DMS114 treated with DMSO at 0.1 percent for 48 hours (cell line): Measurements from ENCODE around the gene DNM3.
"Not testable (repeated sequence)": the region's sequence is repeated elsewhere in the genome, so short reads cannot be mapped to it uniquely, and the experiment has no call there.

Experiments
- DNase-seq: peaks from one replicate; lab custom pipeline; 2025; ENCODE audit not compliant: unreplicated experiment; lab: John Stamatoyannopoulos, UW

Gene DNM3

GRCh38 chr1:172345077-172345476, 503.8 kb downstream of the DNM3 start:
- no peak for DNase-seq

DNA sequence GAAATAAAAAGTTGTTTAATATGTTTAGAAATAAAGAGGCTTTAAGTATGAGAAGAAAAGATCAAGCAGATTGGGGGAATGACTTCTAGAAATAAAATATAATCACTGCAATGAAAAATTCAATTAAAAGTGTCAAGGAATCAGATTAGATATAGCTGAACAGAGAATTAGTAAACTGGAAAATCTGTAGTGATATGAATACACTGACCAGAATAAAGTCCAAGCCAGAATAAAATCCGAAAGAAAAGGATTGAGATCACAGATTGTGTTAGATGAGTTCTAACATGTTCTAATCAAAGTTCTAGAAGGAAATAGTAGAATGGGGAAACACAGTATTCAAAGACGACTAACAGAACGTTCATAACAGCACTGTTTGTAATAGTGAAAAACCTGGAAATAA, 506.1 kb downstream of the DNM3 start:
- DNase-seq, result no peak

- peak; percentile 72 for DNase-seq
These were observed 509.6 kb downstream of the DNM3 start for GRCh38 chr1:172350856-172351255.

- DNase-seq, result no peak
These were observed 510.0 kb downstream of the DNM3 start for GRCh38 chr1:172351346-172351745.

GRCh38 chr1:172351754-172352161, 510.5 kb downstream of the DNM3 start:
- peak; percentile 93 for DNase-seq

DNA sequence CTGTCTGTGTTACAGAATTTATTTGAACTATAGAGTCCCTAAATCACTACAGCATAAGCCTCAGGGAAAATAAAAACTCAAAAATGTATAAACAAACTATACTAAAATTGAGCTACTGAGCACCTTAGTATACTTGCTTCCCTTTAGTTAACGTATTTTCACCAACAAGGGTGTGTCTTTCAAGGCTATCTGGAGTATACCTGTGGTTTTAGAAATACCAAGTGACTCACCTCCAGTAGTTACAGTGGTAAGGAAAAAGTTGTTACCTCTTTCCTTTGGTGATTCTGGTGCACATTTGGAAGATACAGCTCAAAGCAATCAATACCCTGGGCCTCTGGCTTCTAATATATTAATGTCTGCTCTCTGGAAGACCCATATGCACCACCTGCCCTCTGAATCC, 511.1 kb downstream of the DNM3 start:
- DNase-seq, result no peak

- DNase-seq, result no peak
These were observed 513.3 kb downstream of the DNM3 start for GRCh38 chr1:172354291-172355274.

DNA sequence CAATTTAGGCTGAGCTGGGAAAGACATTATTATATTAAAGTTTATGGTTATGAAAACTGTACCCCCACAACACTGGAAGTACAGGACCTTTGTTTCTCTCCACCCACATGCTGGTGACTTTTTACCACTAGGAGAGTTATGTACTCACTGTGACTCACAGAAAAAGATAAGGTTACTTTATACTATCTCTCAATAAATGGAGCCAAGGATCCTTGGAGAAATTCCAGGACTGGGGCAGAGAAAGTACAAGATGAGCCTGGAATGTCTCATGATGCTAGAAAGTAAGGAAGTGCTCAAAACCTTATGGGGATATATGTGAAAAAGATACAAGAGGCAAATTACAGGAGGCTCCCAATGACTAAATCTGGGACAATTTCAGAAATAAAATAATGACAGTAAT, 515.3 kb downstream of the DNM3 start:
- DNase-seq, result peak; percentile 69

GRCh38 chr1:172357753-172358385, 516.6 kb downstream of the DNM3 start:
- no peak for DNase-seq

- DNase-seq, result peak; percentile 91
These were observed 518.2 kb downstream of the DNM3 start for GRCh38 chr1:172359491-172359999.

DNA sequence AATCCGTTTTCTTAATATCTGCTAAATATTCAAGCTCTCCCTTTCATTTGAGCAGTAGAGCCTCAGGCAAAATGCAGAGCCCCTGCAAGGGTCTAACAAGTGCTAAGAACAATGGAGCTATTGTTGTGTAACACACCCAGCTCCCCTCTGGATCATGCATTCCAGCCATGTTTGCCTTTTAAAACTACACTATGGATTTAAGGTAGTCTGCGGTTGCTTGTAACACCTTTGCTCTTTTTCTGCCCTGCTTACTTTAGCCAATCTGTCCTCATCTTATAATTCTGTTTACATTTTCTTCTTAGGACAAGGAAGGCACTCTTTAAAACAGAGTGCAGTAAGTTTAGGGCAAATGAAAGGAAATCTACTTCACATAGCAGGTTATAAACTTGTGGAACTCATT, 519.2 kb downstream of the DNM3 start:
- DNase-seq, result no peak

DNA sequence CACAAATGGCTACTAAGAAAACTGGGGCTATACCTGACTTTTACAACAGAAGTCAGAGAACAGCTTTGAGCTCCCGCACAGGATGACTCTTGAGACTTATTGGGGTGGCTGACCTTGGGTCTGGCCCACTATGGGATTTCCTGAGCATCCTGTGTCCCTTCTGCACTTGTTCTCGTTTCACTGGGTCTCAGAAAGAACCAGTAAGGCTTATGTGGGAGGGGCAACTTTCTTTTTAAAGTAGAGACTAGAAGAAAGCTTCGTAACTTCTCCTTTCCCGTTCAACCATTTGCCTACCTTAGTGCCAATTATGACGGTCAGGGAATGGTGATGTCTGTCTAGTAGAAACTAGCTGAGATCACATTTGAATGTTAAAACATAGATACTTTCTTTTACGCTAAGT, 519.7 kb downstream of the DNM3 start:
- DNase-seq, result no peak

DNA sequence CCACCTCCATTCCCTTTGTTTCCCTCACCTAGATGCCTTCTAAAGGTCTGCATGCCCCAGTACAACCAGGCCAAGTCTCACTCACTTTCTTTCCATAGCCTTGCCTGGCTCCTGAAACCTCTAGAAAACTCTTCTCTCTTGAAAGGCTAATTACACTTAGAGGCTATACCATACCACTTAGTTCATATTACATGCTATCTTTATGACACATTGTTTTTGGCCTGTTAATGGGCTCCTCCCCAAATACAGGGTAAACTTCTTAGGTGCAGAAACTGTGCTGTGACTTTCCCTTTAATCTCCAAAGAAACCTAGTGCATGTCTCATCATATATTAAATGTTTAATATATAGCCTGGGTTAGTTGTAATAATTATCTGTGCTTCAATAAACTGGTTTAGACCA, 522.6 kb downstream of the DNM3 start:
- DNase-seq, result no peak

GRCh38 chr1:172371646-172372045, 530.3 kb downstream of the DNM3 start:
- not testable (repeated sequence) for DNase-seq

DNA sequence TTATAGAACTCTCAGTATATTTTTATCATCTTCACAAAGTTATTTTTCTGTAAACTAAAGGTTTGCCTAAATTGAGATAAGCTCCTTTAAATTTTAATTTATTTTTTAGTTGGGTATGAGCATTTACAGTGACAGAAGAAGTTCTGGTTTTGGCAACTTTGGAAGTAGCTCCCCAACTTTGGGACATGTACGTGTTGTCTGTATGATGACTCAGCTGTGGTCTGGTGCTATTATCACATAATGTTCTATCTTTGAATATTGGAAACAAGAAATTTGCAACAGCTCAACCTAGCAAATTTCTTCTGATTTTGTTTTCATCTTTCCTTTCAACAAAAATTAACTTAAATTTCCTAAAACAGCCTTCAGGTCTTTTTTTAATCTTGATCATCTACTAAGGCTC, 532.6 kb downstream of the DNM3 start:
- DNase-seq, result no peak

GRCh38 chr1:172375211-172375631, 533.9 kb downstream of the DNM3 start:
- no peak for DNase-seq

- no peak for DNase-seq
These were observed 535.1 kb downstream of the DNM3 start for GRCh38 chr1:172376431-172376830.

DNA sequence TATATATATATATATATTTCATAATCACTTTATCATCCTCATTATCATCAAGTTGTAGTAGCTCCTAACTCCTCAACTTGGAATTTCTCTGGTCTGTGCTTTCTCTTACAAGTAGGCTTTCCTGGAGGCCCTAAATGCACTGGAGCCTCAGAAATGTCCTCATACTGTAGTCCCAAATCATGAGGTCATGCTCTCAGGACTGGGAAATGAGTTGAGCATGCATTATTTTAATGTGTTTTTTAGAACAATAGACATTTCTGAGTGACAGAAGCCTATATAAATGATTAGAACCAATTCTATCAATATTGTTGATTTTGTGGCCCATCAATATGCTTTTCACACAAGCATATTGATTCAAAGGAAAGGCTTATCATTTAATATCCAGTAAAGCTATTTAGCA, 536.3 kb downstream of the DNM3 start:
- DNase-seq, result no peak

DNA sequence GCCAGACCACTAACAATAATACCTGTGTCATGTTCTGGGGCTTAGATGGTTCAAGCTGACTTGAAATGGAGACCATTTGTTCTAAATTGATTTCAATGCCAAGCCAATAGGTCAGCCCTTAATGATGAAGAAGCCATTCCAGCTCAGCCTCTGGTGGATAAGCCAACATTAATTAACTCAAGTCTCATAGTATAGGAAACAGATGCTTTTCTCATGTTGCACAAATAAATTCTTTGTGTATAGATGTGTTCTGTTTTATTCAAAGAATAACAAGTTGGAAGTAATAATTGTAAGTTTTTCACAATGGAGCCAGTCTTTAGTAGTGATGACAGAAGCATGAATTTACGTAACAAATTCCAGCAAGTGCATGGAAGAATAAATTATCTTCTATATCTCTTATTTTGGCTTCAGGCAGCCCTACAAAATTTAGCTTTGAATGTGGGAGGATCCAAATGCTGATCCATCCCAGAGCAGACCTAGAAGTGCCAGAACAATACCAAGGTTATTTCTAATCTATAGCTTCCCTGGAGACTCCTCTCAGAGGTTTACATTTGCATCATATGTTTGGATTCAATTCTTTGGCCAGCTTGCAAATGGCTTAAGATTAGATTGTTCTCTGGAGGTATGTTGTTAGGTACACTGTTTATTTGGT, 536.9 kb downstream of the DNM3 start:
- no peak for DNase-seq

DNA sequence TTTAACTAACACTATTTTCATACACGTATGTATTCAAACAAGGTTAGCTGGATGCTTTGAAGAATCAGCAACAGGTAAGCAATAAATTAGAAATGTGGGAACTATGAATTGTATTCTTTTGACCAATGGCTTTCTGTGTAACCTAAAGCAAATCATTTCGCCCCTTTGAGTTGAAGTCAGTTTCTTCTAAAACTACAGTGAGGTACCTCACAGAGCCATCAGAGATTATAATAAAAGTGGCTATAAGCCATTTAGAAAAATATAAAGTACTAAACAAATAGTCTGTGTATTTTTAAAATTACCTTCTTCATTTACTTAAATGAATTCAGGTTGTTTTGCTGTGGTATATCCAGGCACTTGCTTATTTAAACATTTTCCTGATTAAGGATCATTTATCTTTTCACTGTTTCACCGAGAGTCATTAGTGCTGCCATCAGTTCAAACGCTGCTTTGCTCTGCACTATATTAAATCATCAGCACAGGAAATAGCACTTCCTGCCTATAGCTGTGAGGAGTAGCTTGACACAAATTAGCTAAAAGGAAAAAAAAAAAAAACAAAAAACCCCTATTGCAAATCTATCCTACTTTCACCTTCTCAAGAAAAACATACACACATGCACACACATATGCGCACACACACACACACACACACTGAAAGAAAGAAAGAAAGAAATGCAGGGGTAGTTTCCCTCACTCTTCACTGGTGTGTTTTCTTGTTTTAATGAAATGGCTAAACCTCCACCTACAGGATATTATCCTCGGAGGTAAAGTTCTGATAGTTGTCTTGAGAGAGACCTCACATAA, 539.3 kb downstream of the DNM3 start:
- DNase-seq, result no peak

GRCh38 chr1:172381946-172382345, 540.6 kb downstream of the DNM3 start:
- DNase-seq, result no peak
